Measurements from ENCODE around the gene PTPRO. TPM values are rescaled to one million over a fixed set of nuclear protein-coding genes. Genes with fewer than 3 reads are reported as not detected.

PTPRO gene
- total RNA-seq, 4 donors from 2014 or later = 0.52 to 5.0 (median 1.0) TPM

DNA sequence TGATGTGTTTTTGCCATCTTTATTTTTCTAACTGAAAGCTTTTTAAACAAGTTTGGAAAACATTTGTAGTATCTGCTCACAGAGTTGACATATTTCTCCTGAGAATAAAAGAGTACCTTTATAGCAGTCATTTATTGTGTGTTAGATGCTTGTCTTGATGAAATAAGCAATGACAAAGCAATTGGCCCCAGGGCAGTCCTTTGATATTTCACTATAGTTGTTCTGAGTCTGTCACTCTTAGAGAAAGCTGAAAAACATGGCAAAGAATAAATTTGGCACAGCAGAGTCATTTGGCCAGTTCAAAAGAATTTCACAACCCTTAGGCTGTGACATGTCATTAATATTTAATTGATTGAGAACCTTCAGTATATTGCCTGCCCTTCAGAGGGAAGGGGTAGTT, 166.2 kb downstream of the PTPRO start:
- no peak for DNase-seq (ENCODE audit: extremely low spot score)
- no peaks in the 10 kb centered on the region for H3K27me3 ChIP-seq
- no peaks in the 10 kb centered on the region for H3K36me3 ChIP-seq
- no peak overlapping the region for H3K27ac ChIP-seq (replicated peaks in 1 of 4)
- H3K9me3 ChIP-seq = no peaks in the 10 kb centered on the region
- H3K4me1 ChIP-seq = no peaks in the 10 kb centered on the region
- TF ChIP-seq POLR2A (IDR thresholded peaks at IDR 0.05; ENCODE audit: low read depth) = no peak
- no peak for TF ChIP-seq CTCF (IDR thresholded peaks at IDR 0.05)
- TF ChIP-seq EP300 (IDR thresholded peaks at IDR 0.05) = no peak
- no peak for TF ChIP-seq POLR2AphosphoS5 (IDR thresholded peaks at IDR 0.05)
- no peak overlapping the region for H3K4me3 ChIP-seq
- intact Hi-C loops (cut with DNase I) = no loop called here

GRCh38 chr12:15494329-15495046, 172.2 kb downstream of the PTPRO start:
- H3K27ac ChIP-seq (replicated peaks in 1 of 4) = no peak overlapping the region
- no peak overlapping the region for H3K4me3 ChIP-seq
- TF ChIP-seq POLR2AphosphoS5 (IDR thresholded peaks at IDR 0.05) (no peak), CTCF (IDR thresholded peaks at IDR 0.05) (no peak), EP300 (IDR thresholded peaks at IDR 0.05) (no peak), POLR2A (IDR thresholded peaks at IDR 0.05; ENCODE audit: low read depth) (no peak)
- no peaks in the 10 kb centered on the region for H3K27me3 ChIP-seq
- no peak for DNase-seq (ENCODE audit: extremely low spot score)
- 63% methylated on average over 4 of the region's 4 CpGs for WGBS
- no peaks in the 10 kb centered on the region for H3K36me3 ChIP-seq
- intact Hi-C loops (cut with DNase I) = no loop called here
- no peaks in the 10 kb centered on the region for H3K9me3 ChIP-seq
- H3K4me1 ChIP-seq = no peaks in the 10 kb centered on the region

DNA sequence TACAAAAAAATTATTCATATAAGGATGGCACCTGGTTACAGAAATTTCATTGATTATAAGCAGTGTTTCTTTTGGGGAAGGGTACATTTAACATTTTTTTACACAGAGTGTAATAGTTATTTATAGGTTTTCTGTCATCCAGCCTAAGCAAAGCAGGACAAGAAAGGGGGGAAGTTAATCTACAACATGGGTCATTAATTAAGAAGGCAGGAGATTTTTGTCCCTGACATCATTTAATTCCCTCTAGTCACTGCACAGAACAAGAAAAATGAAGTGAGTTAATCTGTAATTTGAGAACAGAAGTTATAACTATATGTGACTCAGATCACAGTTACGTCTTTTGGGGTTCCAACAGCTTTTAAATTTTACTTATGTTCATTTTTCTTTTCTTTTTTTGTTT, 173.4 kb downstream of the PTPRO start:
- WGBS = 0% methylated on average over 1 of the region's 1 CpG
- TF ChIP-seq POLR2AphosphoS5 (IDR thresholded peaks at IDR 0.05) = no peak
- no peak for TF ChIP-seq POLR2A (IDR thresholded peaks at IDR 0.05; ENCODE audit: low read depth)
- TF ChIP-seq EP300 (IDR thresholded peaks at IDR 0.05) = no peak
- TF ChIP-seq CTCF (IDR thresholded peaks at IDR 0.05) = no peak
- H3K27ac ChIP-seq (replicated peaks in 1 of 4) = no peak overlapping the region
- H3K27me3 ChIP-seq = no peaks in the 10 kb centered on the region
- H3K36me3 ChIP-seq = no peaks in the 10 kb centered on the region
- no peaks in the 10 kb centered on the region for H3K9me3 ChIP-seq
- intact Hi-C loops (cut with DNase I) = no loop called here
- H3K4me3 ChIP-seq = no peak overlapping the region
- DNase-seq (ENCODE audit: extremely low spot score) = no peak
- no peaks in the 10 kb centered on the region for H3K4me1 ChIP-seq

- no peak for DNase-seq (ENCODE audit: extremely low spot score)
- intact Hi-C loops (cut with DNase I) = no loop called here
These were observed 174.4 kb downstream of the PTPRO start for GRCh38 chr12:15496738-15497137.

More at GRCh38 chr12:15496738-15497137, 174.4 kb downstream of the PTPRO start:
- Histone ChIP-seq H3K4me3 (no peak overlapping the region), H3K4me1 (no peaks in the 10 kb centered on the region), H3K36me3 (no peaks in the 10 kb centered on the region), H3K9me3 (no peaks in the 10 kb centered on the region), H3K27ac (replicated peaks in 1 of 4) (no peak overlapping the region), H3K27me3 (no peaks in the 10 kb centered on the region)
- TF ChIP-seq EP300 (IDR thresholded peaks at IDR 0.05) (no peak), POLR2A (IDR thresholded peaks at IDR 0.05; ENCODE audit: low read depth) (no peak), CTCF (IDR thresholded peaks at IDR 0.05) (no peak)

Data from esophagus muscularis mucosa (tissue), 4 donors.